Fibroblast of skin of scalp (primary cell): ENCODE results near the gene GRIN1. TPM values are rescaled to one million over a fixed set of nuclear protein-coding genes. Genes with fewer than 3 reads are reported as not detected.

Experiments used
- DNase-seq: peaks from one replicate; pipeline ENCODE4 v3.0.0-alpha.2; 2013
- polyA plus RNA-seq, 2 experiments: library from polyadenylated mRNA; unstranded; fragments of 120-200 nt; gene quantifications; one replicate each; pipeline ENCODE4 v1.2.1, GENCODE V29; 2013; ENCODE audit not compliant: insufficient read length in 2 of 2

GRIN1 gene
- polyA plus RNA-seq (2013, experiment 1 of 2; ENCODE audit: insufficient read length), result not detected
- polyA plus RNA-seq (2013, experiment 2 of 2; ENCODE audit: insufficient read length), result 0.71 TPM

GRCh38 chr9:137138722-137139467, at the start of gene GRIN1:
TSS of gene GRIN1 (plus strand) at chr9:137139154. CDS start at chr9:137139487, 333 bp downstream.
- peak; percentile 41 for DNase-seq

- DNase-seq, result no peak
Observed at GRCh38 chr9:137089232-137089947, 49.6 kb upstream of the GRIN1 start.

GRCh38 chr9:137095664-137096517, 43.1 kb upstream of the GRIN1 start:
- DNase-seq, result no peak

- no peak for DNase-seq
Observed at GRCh38 chr9:137096785-137097546, 42.0 kb upstream of the GRIN1 start.

GRCh38 chr9:137097761-137098462, 41.0 kb upstream of the GRIN1 start:
- DNase-seq, result no peak

- DNase-seq, result no peak
Observed at GRCh38 chr9:137099231-137099630, 39.7 kb upstream of the GRIN1 start.

GRCh38 chr9:137103206-137103999, 35.6 kb upstream of the GRIN1 start:
- DNase-seq, result no peak

- no peak for DNase-seq
Observed at GRCh38 chr9:137105814-137106661, 32.9 kb upstream of the GRIN1 start.

GRCh38 chr9:137106662-137107250, 32.2 kb upstream of the GRIN1 start:
- DNase-seq, result no peak

GRCh38 chr9:137107312-137107921, 31.5 kb upstream of the GRIN1 start:
- no peak for DNase-seq

GRCh38 chr9:137107982-137108381, 31.0 kb upstream of the GRIN1 start:
- DNase-seq, result no peak

GRCh38 chr9:137108608-137109249, 30.2 kb upstream of the GRIN1 start:
- no peak for DNase-seq

GRCh38 chr9:137109250-137110146, 29.5 kb upstream of the GRIN1 start:
- DNase-seq, result no peak

- no peak for DNase-seq
Observed at GRCh38 chr9:137110147-137110910, 28.6 kb upstream of the GRIN1 start.

- no peak for DNase-seq
Observed at GRCh38 chr9:137110911-137111787, 27.8 kb upstream of the GRIN1 start.
